KBM-7 (cell line): ENCODE data around the gene EXD2.

Source experiments
- DNase-seq: peaks from one replicate; pipeline ENCODE4 v3.0.0-alpha.2; 2015
- in situ Hi-C: fragments of 300-500 bp; cut with MboI; formaldehyde crosslinking; loops from 2 replicates; pipeline ENCODE4 v1.14.3; 2020; ENCODE audit warnings: low sequenced_read_pairs, low pct_unique_long_range_greater_than_20kb, mixed read lengths

The EXD2 gene

DNA sequence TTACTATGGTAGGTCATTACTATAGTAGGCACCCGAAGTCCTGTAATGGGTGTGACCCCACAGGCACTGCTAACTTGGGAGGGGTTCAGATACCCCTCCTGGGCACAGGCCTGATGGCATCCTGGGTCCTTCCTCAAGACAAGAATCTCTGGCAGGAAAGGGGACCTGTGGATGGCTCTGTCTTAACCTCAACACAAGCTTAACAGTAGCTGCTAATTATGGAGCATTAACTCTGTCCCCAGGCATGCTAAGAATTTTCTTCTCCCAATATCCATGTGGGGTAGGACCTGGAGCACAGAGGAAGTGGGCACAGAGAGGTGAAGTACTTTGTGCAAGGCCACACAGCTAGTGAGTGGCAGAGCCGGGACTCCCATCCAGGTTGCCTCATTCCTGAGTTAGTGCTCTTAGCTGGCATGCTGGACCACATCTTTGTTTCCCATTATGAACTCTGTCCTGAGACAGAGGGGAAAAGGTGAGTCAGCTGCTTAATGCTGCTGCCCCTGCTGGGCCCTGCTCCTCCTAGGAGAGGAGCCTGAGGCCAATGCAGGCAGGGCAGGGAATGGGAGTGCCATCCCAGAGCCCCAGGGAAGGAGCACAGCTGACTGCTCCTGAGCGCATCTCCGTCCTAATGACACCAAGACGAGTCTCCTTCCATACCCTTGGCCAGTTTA is 100.7 kb downstream of the EXD2 start:
- no peak for DNase-seq
- in situ Hi-C loops = no loop called here
